ENCODE results near the gene ATP6V0A4.

ATP6V0A4 gene

DNA sequence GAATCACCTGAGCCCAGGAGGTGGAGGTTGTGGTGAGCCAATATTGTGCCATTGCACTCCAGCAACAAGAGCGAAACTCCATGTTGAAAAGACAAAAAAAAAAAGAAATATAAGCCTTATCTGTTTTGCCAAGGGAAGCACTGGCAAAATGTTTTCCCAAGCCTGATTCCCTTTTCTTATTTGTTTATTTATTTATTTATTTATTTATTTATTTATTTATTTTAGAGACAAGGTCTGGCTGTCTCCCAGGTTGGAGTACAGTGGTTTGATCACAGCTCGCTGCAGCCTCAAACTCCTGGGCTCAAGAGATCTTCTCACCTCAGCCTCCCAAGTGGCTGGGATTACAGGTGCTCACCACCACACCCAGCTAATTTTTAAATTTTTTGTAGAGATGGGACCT lies 141.0 kb downstream of the ATP6V0A4 start:
- no peak for ATAC-seq
- TF ChIP-seq TCF4 (CRISPR knock-in tag; IDR thresholded peaks at IDR 0.05; ENCODE audit: borderline replicate concordance) (no peak), ZFP3 (CRISPR knock-in tag; IDR thresholded peaks at IDR 0.05) (no peak), ZNF8 (CRISPR knock-in tag; IDR thresholded peaks at IDR 0.05) (no peak), TOX (CRISPR knock-in tag; IDR thresholded peaks at IDR 0.05; ENCODE audit: borderline replicate concordance) (no peak), OSR1 (CRISPR knock-in tag; IDR thresholded peaks at IDR 0.05) (no peak), ZNF70 (CRISPR knock-in tag; IDR thresholded peaks at IDR 0.05) (no peak), ISL1 (CRISPR knock-in tag; IDR thresholded peaks at IDR 0.05) (no peak), ZC3H10 (CRISPR knock-in tag; IDR thresholded peaks at IDR 0.05) (no peak), RARB (CRISPR knock-in tag; IDR thresholded peaks at IDR 0.05) (no peak), BACH2 (CRISPR knock-in tag; IDR thresholded peaks at IDR 0.05; ENCODE audit: borderline replicate concordance) (no peak), ZNF565 (CRISPR knock-in tag; conservative IDR thresholded peaks at IDR 0.05; ENCODE audit: low read depth) (no peak), PPARA (CRISPR knock-in tag; IDR thresholded peaks at IDR 0.05; ENCODE audit: borderline replicate concordance) (no peak), ZFP30 (CRISPR knock-in tag; IDR thresholded peaks at IDR 0.05) (no peak), ESRRG (CRISPR knock-in tag; IDR thresholded peaks at IDR 0.05) (no peak), ARNTL (CRISPR knock-in tag; IDR thresholded peaks at IDR 0.05; ENCODE audit: borderline replicate concordance, low read depth) (no peak)
- TF ChIP-seq, protein P1, sequence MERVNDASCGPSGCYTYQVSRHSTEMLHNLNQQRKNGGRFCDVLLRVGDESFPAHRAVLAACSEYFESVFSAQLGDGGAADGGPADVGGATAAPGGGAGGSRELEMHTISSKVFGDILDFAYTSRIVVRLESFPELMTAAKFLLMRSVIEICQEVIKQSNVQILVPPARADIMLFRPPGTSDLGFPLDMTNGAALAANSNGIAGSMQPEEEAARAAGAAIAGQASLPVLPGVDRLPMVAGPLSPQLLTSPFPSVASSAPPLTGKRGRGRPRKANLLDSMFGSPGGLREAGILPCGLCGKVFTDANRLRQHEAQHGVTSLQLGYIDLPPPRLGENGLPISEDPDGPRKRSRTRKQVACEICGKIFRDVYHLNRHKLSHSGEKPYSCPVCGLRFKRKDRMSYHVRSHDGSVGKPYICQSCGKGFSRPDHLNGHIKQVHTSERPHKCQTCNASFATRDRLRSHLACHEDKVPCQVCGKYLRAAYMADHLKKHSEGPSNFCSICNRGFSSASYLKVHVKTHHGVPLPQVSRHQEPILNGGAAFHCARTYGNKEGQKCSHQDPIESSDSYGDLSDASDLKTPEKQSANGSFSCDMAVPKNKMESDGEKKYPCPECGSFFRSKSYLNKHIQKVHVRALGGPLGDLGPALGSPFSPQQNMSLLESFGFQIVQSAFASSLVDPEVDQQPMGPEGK (CRISPR knock-in tag; IDR thresholded peaks at IDR 0.05; ENCODE audit: borderline replicate concordance) = no peak
- TF ChIP-seq, protein P2, sequence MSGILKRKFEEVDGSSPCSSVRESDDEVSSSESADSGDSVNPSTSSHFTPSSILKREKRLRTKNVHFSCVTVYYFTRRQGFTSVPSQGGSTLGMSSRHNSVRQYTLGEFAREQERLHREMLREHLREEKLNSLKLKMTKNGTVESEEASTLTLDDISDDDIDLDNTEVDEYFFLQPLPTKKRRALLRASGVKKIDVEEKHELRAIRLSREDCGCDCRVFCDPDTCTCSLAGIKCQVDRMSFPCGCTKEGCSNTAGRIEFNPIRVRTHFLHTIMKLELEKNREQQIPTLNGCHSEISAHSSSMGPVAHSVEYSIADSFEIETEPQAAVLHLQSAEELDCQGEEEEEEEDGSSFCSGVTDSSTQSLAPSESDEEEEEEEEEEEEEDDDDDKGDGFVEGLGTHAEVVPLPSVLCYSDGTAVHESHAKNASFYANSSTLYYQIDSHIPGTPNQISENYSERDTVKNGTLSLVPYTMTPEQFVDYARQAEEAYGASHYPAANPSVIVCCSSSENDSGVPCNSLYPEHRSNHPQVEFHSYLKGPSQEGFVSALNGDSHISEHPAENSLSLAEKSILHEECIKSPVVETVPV (CRISPR knock-in tag; IDR thresholded peaks at IDR 0.05) = no peak
- TF ChIP-seq, protein P3, sequence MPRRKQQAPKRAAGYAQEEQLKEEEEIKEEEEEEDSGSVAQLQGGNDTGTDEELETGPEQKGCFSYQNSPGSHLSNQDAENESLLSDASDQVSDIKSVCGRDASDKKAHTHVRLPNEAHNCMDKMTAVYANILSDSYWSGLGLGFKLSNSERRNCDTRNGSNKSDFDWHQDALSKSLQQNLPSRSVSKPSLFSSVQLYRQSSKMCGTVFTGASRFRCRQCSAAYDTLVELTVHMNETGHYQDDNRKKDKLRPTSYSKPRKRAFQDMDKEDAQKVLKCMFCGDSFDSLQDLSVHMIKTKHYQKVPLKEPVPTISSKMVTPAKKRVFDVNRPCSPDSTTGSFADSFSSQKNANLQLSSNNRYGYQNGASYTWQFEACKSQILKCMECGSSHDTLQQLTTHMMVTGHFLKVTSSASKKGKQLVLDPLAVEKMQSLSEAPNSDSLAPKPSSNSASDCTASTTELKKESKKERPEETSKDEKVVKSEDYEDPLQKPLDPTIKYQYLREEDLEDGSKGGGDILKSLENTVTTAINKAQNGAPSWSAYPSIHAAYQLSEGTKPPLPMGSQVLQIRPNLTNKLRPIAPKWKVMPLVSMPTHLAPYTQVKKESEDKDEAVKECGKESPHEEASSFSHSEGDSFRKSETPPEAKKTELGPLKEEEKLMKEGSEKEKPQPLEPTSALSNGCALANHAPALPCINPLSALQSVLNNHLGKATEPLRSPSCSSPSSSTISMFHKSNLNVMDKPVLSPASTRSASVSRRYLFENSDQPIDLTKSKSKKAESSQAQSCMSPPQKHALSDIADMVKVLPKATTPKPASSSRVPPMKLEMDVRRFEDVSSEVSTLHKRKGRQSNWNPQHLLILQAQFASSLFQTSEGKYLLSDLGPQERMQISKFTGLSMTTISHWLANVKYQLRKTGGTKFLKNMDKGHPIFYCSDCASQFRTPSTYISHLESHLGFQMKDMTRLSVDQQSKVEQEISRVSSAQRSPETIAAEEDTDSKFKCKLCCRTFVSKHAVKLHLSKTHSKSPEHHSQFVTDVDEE (CRISPR knock-in tag; IDR thresholded peaks at IDR 0.05) = no peak
- TF ChIP-seq, protein P4, sequence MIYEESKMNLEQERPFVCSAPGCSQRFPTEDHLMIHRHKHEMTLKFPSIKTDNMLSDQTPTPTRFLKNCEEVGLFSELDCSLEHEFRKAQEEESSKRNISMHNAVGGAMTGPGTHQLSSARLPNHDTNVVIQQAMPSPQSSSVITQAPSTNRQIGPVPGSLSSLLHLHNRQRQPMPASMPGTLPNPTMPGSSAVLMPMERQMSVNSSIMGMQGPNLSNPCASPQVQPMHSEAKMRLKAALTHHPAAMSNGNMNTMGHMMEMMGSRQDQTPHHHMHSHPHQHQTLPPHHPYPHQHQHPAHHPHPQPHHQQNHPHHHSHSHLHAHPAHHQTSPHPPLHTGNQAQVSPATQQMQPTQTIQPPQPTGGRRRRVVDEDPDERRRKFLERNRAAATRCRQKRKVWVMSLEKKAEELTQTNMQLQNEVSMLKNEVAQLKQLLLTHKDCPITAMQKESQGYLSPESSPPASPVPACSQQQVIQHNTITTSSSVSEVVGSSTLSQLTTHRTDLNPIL (CRISPR knock-in tag; IDR thresholded peaks at IDR 0.05; ENCODE audit: low read depth) = no peak

Measured in SK-N-SH treated with all-trans-retinoic acid at 6 μM for 48 hours (cell line).